ENCODE data around the gene ALG11.
A peak's percentile ranks its signal among the peaks of the same experiment; 100 is the strongest.
"Not testable (repeated sequence)": the region's sequence is repeated elsewhere in the genome, so short reads cannot be mapped to it uniquely, and the experiment has no call there.

The ALG11 gene

DNA sequence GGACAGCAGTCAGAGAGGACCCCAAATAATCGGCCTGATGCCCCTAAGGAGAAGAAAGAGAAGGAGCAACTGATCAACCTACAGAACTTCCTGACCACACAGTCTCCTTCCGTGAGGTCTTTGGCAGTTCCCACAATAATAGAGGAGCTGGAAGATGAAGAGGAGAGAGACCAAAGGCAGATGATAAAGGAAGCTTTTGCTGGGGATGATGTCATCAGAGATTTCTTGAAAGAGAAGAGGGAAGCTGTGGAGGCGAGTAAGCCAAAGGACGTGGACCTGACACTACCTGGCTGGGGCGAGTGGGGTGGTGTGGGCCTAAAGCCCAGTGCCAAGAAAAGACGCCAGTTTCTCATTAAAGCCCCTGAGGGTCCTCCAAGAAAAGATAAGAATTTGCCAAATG, 18.2 kb downstream of the ALG11 start:
- not testable (repeated sequence) for DNase-seq

DNA sequence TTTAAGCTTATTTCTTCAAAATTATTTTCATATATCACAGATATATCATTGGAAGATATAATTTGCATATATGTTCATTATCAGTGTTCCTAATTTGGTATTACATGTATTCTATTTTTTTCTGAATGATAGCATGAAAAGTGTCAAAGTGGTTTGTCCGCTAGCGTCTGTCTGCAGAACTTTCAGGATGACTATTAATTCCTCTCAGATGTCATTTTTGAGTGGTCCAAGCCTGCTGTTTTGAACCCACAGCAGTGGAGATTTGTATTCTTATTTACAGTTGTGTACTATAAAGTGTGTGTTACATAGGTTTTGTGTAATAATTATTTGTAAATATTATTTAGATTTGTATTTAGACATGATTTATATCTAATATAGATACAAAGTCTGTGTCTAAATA, 20.8 kb downstream of the ALG11 start:
- no peak for DNase-seq

DNA sequence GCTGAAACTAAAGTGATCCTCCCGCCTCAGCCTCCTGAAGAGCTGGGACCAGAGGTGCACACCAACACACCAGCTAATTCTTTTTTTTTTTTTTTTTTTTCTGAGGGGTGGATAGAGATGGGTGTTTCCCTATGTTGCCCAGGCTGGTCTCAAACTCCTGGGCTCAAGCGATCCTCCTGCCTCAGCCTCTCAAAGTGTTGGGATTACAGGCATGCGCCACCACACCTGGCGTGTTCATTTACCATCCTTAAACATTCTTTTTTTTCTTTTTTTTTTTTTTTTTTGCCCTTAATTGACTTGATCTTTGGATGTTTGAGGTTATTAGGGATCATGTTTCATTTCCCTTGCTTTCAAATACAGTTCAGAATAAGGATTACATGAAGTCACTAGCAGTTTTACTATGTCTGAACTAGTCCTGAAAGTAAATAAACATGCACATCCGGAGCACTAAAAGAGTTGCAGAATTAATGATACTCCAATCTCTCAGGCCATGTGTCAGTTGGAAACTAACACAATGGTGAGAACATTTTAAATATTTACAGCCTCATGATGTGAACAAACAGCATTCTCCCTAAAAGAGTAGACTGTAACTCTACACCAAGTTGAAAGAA, 22.5 kb downstream of the ALG11 start:
- DNase-seq = no peak

DNA sequence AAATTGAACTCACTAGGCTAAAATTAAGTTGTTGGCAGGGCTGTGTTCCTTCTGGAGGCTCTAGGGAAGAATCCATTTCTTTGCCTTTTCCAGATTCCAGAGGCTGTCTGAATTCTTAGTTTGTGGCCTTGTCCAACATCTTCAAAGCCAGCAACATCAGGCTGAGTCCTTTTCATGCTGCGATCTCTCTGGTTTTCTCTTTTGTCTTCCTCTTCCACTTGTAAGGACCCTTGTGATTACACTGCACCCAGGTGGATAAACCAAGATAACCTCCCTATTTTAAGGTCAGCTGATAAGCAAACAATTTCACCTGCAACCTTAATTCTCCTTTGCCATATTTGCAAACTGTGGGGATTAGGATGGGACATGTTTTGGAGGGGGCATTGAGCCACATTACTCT, 23.8 kb downstream of the ALG11 start:
- no peak for DNase-seq

DNA sequence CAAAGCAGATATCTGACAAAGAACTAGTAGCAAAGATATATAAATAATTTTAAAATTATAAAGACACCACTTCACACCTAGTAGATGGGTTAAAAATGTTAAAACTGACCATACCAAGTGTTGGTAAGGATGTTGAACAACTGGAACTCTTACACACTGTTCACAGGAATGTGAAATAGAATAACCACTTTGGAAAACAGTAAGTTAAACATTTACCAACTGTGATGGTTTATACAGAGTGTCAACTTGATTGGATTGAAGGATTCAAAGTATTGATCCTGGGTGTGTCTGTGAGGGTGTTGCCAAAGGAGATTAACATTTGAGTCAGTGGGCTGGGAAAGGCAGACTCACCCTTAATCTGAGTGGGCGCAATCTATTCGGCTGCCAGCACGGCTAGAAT, 31.5 kb downstream of the ALG11 start:
- no peak for DNase-seq

DNA sequence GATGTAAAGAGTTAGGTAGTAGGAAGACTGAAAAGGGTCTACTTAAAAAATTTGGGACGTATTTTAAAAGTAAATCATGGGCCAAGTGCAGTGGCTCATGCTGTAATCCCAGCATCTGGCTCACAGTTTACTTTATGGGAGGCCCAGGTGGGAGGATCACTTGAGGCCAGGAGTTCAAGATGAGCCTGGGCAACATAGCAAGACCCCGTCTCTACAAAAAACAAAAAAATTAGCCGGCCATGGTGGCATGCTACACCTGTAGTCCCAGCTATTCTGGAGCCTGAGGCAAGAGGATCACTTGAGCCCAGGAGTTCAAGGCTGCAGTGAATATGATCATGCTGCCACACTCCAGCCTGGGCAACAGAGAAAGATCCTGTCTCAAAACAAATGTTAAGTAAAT, 35.3 kb downstream of the ALG11 start:
- no peak for DNase-seq

DNA sequence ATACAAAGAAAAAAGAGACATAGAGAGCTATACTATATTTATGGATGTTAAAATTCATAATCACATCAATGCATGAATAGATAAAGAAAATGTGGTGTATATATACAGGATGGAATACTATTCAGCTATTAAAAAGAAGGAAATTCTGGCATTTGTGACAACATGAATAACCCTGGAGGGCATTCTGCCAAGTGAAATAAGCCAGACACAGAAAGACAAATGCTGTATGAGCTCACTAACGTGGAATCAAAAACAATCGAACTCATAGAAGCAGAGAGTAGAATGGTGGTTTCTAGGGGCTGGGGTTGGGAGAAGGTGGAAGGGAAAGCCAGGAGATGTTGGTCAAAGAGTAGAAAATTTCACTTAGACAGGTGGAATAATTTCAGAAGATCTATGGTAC, 36.3 kb downstream of the ALG11 start:
- no peak for DNase-seq

DNA sequence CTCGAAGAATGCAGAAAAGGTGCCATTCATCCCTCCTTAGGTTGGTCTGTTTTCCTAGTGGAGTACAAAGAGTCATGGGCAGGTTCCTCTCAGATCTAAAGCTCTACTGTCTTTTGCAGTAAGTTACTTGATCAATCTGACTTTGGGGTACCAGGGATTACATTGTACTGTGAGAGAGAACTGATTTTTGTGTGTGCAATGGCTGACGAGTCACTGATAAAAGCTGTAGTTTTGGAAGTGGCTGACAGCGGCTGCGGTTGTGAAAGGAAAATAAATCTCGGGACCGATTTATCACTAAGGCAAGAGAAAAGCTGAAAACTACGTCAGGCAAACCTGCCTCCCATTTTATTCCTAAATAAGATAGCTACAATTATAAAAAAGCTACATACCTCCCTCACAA, 39.2 kb downstream of the ALG11 start:
- DNase-seq = no peak

DNA sequence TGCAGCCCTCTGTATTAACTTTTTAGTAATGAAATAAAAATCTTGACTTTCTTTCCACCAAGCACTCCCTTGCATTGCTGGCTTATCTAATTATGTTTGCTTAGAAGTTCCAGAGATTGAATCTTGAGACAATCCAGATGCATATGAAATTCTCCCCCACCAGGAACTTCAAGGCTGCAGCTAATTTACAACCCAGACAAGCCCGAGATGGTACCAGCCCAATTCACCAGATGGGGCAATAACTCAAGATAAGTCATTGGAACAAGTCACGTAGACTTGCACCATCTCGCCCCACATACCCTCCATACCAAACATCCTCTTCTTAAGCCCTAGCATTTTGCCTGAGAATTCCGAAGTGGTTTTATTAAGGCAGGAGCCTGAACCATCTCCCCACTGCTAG, 41.3 kb downstream of the ALG11 start:
- no peak for DNase-seq

DNA sequence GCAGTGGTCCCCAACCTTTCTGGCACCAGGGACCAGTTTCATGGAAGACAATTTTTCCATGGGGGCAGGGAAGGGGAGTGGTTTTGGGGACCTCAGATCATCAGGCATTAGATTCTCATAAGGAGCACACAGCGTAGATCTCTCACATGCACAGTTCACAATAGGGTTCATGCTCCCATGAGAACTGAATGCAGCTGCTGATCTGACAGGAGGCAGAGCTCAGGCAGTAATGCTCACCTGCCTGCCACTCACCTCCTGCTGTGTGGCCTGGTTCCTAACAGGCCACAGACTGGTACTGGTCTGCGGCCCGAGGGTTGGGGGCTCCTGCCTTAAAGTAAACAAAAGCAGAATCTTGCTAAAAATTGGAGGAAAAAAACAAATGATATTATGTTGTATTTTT, 48.9 kb downstream of the ALG11 start:
- not testable (repeated sequence) for DNase-seq

DNA sequence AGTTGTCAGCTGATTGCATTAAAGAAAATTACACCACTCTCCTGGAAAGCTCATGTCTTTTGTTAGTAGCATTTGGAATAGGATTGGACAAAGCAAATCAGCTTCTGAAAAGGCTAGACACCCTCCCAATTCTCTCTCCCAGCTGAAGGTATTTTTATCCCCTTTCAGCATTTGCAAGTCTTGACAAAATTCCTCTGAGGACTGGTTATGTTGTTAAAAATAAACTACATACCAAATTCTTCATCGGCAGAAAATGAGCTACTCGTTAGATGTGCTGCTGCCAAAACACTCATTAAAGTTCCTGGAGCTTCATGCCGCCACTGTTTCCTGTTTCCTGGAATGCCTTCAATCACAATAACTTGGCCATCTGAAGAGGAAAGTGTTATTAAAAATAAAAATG, 49.4 kb downstream of the ALG11 start:
- DNase-seq = no peak

DNA sequence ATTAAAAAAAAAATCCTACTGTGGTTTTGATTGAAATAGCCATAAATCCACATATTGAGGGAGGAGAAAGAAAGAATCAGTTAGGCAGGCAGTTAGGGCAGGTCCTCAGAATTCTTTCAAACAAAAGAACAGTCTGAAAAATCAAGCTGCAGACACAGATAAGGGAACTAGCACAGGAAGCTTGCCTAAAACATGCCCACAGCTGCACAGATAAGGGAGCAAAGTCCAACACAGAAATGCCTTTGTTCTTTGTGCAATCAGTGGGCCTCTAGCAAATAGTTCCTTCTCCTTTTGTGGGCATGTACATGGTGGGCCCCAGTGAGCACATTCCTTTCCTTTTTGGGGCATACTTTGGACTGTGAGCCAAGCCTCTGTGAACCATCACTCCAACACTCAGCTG, 55.0 kb downstream of the ALG11 start:
- DNase-seq = no peak

DNA sequence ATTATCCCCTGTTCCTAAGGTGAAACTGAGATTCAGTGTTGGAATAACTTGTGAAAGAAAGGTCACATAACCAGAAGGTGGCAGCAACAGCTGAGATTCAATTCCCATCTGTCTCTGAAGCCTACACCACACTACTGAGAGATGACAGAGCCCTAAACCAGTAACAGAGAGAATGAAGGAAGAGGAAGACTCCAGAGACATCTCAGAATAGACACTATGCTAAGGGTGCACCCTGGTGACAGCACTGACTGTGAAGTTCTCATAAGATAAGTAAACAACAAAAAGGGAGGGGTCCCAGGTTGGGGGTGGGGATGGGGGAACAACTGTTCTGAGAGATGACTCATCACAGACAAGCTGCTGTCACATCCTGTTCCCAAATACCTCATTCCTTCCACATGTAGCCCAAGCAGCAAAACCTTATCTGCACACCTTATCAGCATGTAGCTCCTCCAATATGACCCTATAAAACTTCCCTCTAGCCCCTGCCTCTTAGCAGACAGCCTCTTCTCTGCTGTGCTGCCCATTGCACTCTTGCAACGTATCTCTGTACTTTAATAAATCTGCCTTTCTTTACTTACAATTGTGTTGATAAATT, 58.8 kb downstream of the ALG11 start:
- peak; percentile 41 for DNase-seq
